Fibroblast of skin of left quadriceps (primary cell): ENCODE results near the gene PACRG.

Experiments used
- DNase-seq, 2 experiments: peaks; one replicate each; pipeline ENCODE4 v3.0.0-alpha.2; 2013; ENCODE audit warnings: low read depth in 2 of 2

PACRG gene

DNA sequence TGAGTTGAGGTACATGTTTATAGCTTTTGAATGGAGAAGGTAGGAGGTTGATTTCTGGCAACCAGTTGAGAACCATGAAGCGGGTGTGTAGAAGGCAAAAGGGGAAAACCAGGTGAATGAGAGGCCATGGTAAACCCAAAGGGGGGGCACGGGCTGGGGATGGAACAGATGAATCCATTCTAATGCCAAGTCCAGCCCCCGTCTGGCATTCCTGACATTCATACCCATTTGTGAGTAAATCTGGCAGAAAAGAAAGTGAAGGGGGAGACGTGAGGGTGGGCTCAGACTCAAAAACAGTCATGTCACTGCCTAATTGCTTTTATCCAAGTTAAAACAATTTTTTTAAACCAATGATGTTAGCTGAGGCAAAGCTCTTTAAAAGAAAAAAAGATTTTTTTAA is 513.9 kb downstream of the PACRG start:
- DNase-seq: no peak

DNA sequence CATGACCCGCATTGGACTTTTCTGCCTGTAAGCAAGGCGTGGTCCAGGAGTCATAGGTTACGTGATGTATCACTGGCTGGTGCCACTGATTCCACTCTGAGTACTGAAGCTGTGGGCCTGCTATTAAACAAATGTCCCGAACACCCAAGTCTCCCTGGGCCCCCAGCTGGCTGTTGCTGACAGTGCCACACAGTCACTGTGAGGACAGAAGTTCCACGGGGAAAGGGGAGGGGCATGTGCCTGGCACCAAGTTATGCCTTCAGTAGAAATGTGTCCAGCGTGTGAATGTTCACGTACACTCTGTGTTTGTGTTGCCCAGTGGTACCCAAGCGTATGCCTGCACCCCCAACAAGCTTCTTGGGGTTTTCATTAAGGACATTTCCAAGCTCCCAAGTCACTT is 515.3 kb downstream of the PACRG start:
- DNase-seq: no peak

DNA sequence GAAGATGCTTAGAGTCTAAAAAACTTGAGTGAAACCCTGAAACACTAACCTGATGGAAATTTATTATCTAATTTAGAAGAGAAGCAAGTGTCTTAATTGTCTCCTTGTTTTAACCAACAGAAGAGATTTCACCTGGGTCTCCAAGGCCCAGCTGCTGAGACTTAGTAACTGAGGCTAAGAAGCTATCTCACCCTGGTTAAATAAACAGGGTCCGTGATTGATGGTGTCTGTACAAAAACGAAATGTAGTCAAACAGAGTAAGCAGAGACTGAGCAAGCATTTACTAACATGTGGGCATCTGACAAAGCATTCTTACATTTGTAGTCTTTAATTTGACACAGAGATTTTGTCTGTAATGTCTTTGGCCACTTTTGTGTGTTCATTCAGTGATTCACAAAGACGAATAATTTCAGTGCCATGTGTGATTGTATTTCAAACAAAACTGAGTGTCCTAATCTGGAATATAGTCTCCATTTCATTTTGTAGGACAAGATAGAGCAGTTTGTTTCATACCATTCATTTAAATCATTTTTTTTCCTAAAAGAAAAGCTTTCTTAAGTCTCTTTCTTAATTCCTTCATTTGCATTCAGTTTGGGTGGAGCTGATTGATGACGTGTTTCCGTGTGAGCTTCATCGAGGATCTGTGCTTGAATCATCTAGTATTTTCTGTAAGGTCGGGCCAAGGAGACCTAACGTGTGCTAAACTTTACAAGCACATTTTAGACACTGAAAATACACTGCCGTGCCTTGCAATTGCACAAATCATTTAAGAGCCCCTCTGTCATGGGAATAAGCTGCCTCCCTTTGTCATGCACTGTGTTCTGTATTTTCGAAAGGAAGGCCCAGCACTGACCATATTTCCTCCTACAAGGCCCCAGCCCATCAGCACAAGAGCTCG is 516.2 kb downstream of the PACRG start:
- DNase-seq: no peak

DNA sequence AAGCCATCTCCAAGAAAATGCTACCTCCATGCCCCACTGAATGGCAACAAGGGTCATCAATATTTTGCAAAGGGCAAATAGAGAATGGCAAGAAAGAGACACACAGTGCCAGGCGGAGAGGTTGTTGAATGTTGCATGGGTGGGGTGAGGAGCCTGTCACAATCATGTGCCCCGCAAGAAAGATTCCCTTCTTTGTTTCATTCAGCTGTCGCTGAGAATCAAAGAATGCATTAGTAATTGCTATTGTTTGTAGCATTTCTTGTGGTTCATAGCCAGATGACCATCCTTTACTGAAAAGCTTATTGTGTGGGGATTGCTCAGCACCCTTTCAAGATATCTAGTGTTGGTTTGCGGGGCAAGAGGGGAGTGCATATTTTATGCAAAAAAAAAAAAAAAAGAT is 520.3 kb downstream of the PACRG start:
- DNase-seq: no peak

DNA sequence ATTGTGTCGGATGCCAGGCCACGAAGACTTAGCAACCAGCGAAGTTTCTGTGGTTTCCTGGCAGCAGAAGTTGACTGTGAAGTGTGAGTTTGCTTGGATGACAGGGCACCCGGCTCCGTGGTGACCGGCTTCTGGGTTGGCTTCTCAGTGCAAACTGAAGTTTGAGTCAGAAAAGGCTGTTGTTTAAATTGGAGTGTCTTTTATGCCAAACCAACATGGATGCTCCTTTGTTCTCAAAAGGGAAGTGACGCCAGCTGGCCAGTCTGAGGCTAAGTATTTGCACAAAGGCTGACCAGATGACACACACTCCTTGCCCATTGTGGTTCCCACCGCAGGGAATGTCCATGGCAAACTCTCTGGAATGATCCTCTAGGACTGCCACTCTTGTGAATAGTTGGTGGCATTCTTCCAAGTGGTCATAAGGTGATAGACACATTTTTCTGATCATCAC is 521.9 kb downstream of the PACRG start:
- DNase-seq: no peak

DNA sequence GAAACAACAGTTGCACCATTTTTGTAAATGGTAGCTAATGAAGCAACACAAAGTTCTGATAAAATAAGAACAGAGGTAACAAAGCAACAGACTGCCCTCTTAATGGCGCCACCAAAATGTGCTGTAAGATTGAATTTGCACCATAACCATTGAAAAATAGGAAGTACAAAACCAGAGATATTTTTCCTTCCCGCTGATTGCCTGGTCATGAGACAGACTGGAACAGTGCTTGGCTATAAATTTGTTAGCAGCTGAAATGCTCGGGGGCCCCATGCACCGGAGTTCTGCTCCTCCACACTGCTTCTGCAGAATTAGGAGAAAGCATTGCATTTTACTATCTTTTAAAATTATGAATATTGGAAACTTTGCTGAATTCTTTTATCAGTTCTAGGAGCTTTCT is 522.3 kb downstream of the PACRG start:
- no peak for DNase-seq

DNA sequence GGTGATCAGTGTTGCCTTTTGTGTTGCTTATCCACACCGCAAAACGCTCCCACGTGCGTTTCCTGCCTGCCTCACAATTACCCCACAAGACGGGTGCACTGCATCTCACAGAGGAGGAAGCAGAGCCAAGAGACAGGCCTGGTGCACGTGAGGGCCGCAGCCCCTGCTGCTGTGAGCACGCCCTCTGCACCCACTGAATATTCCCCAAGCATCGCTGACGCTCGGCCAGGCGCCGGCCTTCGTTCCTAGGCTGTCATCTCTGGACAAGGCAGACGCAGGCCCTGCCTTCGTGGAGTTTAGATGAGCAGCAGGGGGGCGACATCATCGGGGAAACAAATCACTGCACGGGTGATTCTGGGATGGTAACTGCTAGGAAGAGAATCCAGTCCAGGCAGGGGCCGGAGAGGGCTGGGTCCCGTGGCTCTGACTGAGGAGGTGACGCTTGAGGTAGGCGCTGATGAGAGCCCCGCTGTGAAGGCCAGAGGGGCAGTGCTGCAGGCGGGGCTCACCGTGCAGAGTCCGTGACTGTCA is 524.4 kb downstream of the PACRG start:
- no peak for DNase-seq

DNA sequence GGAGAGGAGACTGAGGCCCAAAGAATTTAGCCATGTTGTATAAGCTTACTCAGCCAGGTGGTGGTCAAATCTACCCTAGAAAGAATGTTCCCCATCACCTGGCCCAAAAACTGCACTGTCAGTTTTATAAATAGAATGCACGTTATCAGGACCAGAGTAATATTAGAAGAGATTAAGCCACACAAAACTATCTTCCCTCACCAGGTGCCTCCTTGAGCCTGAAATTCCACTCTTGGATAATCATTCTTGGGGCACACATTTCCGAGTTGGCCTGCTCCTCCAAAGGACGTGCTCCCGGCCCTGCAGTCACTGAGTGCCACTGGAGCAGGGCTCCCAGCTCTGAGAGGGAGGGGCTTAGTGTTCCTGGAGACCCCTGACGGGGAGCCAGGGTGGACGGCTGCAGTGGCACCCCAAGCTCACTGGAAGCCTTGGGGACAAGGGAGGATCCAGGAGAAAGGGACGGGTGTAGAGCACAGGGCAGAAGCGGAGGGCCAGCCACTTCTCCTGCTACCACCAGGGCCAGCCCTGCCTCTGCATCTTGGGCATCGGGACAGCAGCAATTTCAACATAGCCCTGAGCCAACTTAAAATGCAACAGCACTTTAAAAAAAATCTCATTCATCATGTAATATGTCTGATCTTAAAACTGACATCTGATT is 525.9 kb downstream of the PACRG start:
- DNase-seq: no peak

DNA sequence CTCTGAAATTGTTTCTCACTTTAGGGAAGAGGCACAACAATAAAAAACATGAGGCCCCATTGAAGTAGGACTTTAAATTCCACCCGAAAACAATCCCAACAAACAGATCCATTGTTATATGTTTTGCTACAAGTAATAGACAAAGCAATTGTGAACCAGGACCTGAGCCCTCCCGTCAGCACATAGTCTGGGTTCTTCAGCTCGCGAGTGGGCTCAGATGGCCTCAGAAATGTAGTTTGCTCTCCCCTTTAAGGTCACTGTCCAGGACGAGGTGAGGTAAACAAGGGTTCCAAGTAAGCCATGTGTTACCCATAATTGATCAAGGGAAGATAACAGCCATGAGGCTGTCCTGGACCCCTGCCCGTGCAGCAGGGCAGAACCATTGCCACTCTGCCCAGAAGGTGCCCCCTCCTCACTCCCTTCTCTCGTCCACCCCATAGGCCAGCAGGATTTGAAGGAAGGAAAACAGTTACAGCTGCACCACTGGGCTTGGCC is 526.6 kb downstream of the PACRG start:
- DNase-seq: no peak

DNA sequence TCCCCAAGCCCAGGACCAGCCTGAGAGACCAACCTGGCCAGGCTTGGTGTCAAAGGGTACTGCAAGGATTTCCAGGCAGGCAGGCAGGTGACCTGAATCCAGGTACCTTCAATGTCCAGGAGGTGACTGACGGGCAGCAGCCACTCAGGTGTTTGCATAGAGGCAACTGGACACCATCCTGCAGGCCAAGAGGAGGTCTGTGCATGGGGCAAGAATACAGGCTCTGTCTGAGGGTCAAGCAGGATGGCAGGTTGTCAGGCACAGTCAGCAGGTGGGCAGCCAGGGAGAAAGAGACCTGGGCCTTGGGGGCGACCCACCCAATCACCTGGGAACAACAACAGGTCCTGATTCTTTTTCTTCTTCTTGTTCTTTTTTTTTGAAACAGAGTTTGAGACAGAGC is 527.5 kb downstream of the PACRG start:
- no peak for DNase-seq

DNA sequence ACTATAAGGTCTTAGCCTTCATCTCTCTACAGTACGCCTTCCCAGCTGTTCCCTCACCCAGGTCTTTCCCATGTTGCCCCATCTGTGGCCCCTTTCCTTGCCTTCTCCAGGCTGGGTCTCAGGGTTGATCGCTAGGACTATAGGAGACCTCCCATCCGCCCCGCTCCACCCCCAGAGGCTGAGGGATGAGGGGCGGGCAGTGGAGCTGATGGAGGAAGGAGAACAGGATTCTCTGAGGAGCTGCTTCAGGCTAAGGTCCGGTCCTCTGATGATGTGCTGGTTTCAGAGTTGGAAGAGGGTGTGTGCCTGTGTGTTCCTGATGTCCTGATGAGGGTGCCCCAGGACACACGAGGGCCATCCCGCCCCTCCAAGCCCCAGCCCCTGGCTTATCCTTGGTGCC is 531.9 kb downstream of the PACRG start:
- no peak for DNase-seq

DNA sequence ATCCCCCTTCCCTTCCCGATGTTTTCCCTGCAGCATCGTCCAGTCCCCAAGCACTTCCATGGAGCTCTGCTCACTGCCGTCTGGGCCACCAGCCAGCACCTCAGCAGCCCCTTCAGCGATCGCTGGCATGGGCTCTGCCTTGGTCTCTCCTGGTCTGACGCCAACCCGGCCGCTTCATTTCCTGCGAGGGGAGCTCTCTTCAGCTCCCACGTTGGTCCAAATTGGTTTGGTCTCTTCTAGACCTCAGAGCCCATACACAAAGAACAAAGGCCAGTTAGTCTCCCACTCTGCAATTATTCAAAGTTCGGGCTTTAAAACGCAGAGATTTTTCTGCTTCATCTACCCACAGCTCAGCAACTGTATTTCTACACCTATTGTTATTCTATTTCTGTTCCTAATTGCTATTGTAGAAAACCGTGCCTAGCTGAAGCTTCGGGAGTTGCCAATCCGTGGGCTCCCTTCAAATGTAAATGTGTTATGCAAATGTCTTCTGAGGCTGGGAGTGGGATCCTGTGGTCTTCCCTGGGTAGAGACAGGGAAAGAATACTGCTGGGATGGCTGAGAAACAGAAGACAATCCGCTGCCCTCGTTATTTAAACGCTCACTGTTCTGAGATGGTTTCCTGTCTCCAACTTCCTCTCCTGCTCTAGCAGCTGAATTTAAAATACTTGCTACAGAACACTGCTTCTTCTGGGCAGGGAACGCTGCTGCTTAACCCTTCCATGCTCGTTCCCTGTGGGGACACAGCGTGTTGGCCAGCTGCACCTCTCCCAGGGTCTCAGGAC is 532.5 kb downstream of the PACRG start:
- no peak for DNase-seq

DNA sequence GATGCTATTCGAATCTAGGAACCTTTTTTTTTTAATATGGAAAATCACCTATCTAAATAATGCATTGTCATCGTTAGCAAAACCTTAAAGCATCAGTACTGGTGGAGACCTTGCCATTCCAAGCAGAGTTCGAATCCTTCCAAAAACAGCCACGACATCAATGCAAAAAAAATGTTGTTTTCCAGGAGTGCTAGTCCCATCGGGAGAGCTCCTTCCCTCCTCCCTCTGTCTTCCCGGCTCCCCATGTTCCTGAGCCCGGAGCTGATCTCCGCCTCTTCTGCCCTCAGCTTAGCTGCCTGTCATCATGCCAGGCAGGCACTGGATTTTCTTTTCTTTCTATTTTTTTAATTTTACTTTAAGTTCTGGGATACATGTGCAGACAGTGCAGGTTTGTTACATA is 533.1 kb downstream of the PACRG start:
- no peak for DNase-seq

DNA sequence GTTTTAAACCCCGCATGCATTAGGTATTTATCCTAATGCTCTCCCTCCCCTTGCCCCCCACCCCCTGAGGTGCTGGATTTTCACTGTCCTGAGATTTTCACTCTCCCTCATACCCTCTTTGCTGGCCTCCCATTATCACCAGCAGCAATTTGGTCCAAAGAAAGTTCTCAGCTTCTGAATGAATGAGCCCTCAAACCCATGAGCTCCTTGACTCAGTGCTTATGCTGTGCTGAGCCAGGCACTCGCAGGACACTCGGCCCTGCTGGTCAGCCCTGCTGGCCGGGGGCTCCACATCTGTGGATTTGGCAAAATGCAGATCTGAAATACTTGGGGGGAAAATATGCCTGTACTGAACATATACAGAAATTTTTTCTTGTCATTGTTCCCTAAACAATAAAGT is 533.6 kb downstream of the PACRG start:
- no peak for DNase-seq

DNA sequence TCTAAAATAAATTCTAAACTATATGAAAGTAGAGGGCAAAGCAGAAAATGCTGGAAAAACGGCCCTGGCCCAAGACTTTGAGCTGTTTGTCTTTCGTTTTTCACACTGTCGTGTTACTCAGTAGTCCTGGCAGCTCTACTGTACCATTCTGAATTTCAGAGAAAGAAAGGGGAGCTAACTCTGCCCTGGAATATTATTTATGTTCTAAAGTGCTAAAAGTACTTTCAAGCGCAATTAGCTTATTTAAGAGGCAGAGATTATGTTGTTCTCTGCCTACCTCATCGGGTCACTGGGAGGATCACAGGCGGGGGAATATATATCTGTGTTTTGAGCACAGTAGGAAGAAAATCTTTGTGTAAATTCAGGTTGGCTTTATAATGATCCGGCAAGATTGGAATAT is 534.3 kb downstream of the PACRG start:
- no peak for DNase-seq

DNA sequence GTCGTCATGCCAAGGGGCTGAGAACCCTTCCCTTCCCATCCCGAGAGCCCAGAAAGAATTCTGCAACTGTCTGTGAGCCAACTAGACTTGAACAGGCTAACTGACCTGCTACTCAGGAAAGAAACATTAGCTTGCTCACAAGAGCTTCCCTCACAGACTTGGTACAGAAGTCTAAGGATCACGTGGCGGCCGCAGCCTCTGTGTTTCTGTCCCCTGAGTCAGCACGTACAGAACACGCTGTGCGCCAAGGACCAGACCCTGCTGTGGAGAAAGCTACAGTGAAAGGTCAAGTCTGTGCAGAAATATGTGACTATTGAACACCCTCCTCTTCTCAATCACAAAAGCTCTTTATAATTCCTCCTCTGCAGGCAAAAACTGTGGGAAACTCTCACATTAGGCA is 535.4 kb downstream of the PACRG start:
- DNase-seq: no peak

DNA sequence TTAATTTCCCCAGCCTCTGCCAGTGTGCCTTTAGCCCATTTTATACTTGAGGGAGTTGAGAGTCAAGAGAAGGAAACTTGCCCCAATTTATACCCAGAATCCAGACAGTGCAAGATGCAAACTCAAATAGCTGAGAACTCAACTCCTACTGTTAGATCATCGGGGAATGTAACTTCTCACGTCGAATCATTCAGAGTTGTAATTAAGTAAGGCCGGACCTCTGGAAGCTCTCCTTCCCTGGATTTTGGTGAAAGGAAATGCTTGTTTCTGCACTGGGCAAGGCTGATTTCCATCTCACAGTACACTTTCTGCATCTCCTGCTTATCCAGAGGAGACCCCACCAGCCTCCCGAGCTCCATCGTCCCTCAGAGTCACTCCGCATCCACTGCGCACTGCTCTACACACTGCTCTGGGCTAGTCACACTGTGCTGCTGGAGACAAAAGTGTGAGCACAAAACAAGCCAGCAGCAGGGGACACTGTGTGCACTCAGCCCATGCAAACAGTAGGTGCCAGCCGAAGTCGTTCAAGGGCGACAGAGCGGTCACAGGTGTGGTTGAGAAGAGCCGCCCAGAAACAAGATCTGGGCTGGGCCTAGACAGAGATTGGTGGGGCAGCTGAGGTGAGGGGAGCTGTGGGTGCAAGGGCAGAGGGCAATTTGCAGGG is 536.4 kb downstream of the PACRG start:
- DNase-seq: no peak

DNA sequence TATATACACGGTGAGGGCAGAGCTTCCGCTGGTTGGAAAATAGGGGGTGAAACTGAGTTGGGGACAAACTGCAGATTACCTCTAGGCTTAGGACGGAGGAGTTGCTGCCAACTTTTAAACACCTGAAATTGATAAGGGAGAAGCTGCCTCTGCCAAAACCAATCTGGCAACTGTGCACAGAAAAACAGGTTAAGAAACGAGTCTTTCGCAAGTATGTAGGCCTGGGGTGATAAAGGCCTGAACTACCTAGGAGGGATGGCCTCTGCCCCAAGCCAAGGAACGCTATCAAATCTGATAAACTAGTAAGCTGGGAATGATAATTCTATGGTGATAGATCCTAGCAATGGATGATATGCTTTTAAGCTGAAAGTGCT is 536.9 kb downstream of the PACRG start:
- DNase-seq: no peak

DNA sequence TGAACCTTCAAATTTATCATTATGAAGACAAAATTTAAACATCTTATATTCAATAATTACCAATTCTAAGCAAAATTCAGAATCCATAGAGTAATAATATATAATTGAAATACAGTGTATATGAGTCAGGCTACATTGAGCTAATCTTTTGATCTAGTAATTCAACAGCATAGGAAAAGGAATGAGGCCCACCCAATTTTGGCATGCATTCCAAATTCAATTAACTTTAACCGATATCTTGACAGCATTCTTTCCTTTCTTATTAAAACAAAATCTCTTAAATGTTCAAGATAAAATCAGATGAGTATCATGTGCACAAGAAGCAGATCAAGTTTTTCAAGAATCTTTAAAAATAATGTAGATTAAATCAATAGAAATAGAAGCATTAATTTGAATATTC is 553.9 kb downstream of the PACRG start:
- DNase-seq: no peak

DNA sequence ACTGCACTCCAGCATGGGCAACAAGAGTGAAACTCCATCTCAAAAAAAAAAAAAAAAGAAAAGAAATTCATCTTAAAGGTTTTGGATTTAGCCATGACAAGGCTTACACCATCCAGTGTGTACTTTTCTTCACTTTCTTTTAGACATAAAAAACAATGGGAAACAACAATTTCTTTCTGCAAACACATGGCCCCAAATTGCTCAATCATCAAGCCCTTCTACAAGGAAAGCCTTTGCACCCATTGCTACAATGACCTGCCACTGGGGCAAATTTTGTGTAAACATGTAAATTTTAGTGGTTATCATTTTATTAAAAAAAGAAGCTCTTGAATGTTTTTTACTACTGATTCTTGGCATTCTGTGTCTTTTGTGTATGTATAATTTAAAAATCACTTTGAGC is 554.9 kb downstream of the PACRG start:
- no peak for DNase-seq

DNA sequence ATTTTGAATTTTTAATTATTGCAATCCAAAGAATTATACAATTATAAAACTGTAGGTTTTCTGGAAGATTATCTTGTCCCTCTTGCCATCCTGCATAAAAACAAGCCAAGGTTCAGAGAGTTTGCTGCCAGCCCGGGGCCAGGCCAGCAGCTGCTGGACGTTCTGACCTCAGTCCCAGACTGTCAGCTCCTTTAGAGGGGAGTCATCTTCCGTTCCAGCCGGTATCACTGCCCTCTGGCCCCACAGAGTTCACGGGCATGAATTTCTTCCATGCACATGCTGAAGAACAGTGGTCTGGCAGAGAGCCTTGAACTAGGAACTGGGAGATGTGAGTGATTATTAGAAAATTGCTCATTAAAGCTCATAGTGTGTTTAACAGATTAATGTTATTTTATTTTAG is 556.4 kb downstream of the PACRG start:
- DNase-seq: no peak

DNA sequence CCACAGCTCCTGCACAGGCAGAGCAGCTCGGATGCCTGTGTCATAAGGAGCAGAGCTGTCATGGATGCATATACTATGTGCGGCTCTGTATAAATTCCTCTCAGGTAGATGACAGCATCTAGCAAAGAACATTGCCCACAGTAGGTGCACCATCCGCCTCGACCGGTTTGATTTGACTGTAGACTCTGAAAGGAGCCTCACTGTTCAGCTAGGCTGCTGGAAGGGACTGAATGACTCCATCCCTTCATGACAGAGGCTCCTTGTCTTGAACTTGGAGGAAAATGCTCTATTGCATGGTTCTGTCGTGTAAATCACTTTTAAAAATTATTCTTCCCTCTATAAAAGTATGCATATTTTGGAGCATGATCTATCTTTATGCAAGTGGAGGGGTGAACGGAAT is 557.9 kb downstream of the PACRG start:
- no peak for DNase-seq
